GM12874 (cell line): Measurements from ENCODE around the gene LYAR.

Experiments
- CTCF ChIP-seq: IDR thresholded peaks from 2 replicates; pipeline ENCODE4 v1.5.1; 2011; ENCODE audit warnings: low read depth, mild to moderate bottlenecking, control low read depth, low read length, moderate library complexity; ENCODE audit not compliant: insufficient read depth

Gene LYAR

DNA sequence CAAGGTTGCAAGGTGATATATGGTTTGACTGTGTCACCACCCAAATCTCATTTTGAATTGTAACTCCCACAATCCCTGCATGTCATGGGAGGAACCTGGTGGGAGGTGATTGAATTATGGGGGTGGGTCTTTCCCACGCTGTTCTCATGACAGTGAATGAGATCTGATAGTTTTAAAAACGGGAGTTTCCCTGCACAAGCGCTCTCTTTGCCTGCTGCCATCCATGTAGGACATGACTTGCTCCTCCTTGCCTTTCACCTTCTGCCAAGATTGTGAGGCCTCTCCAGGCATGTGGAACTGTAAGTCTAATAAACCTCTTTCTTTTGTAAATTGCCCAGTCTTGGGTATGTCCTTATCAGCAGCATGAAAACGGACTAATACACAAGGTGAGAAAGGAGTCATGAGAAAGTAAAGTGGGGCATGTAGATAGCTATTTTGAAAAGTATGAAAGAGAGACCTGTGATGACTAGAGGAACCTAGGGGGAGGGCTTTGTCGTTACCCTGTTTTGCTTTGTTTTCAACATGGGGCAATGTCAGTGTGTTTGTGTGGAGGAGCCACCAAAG, 6.4 kb upstream of the LYAR start:
- no peak for TF ChIP-seq CTCF

- TF ChIP-seq CTCF = no peak
Observed at GRCh38 chr4:4293279-4293678, 3.3 kb upstream of the LYAR start.

DNA sequence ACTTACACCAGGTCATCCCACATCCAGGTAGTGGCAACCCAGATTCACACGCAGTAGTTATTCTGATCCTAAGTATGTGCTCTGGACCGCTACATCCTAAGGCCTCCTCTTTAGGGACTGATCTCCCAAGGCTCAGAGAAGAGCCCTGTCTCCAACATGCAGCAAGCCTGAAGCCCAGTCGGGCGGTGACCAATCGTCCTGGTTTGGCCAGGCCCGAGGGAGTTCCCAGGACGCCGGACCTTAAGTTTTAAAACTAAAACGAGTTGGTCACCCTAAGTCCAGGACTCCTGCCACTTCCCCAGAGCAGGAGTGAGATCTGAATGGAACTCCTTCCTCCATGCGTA, 385 bp downstream of the LYAR start:
- TF ChIP-seq CTCF = no peak

DNA sequence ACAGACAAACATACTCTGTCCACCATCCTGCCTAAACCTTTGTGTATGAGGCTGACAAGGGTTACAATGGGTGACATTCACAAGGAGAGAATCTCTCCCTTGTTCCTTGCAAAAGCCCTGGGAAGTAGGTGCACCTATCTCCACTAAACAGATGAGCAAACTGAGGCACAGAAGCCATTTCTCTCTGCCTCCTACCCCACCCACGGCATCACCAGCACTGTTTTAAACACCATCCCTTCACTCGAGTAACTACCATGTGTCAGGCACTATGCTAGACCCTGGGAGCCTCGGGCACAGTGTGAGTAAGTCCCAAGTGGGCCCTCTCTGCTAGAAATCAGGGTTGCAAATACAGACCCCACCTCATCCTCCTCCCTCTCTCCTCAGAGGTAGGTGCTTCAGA, 899 bp downstream of the LYAR start:
- no peak for TF ChIP-seq CTCF

DNA sequence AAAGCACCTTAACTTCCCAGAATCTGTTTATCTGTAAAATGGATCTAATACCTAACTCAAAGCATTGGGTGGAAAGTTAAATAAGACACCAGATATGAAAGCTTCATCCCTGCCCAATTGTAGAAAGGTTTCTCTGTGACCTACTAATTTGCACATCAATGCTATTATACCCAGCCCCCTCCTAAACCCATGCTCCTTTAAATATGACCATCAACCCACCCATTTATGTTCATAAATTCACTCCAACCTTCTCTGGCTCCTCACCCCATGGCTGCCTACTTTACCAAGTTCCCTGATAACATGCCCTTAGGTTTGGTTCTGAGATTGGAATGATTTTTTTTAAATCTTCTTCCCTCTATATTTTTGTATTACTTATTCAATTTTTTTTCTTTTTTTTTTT, 1.9 kb downstream of the LYAR start:
- no peak for TF ChIP-seq CTCF

DNA sequence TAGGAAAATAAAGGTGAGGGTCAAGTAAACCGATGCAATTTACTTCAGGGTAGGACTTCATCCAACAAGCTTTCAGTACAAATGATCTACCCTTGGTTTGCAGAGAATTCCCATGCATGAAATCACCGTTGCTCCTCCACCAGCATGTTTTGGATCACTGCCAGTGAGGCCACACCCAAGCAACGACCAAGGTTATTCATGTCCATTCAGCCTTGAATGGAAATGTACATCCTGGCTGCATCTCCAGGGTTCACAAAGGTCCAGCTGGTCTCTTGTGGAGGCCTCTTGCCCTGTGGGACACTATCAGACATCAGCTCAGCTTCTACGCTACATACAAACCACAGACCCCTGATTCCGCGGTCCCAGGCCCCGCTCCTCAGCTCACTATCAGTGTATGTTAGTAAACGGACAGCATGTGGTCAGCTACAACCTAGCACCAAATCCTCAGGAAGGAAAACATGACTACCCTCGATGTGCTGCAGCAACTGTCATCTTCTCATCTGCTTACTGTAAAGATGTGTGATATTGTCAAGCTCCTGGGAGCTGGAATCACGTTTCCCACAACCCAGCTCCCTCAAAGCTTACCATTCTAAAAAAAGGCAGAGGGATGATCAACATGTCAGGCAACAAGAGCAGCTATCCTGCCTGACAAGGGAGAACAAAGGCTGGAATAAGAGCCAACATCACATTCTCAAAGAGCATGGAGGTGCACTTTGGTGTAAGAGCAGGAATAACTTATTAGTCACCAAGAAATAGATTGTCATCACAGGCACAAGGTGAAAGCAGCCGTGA, 4.9 kb downstream of the LYAR start:
- no peak for TF ChIP-seq CTCF

DNA sequence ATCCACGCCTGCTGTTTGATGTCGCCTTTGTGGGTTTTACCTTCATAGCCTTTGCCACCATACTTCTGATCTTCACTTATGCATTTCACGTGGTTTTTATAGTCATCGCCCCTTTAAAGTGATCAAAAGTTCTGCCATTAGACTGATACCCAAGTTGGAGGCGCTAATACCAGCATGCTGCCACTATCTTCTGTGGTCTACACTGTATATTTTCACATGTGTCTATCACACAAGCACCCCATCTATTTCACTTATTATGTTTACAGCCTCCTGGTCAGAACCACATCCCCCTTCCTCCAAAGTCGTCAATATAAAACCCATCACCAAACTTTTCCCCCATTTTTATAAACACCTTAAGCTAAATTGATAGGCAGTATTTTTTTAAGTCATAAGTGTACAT, 8.2 kb downstream of the LYAR start:
- no peak for TF ChIP-seq CTCF
